GM19452 (cell line): ENCODE data around the gene MARCHF6.
"Not testable (repeated sequence)": the region's sequence is repeated elsewhere in the genome, so short reads cannot be mapped to it uniquely, and the experiment has no call there.

ENCODE experiments used
- ATAC-seq: cut with Tn5 transposase; IDR thresholded peaks from one replicate; pipeline ENCODE4 v1.9.1; 2021; ENCODE audit not compliant: unreplicated experiment

Gene MARCHF6

DNA sequence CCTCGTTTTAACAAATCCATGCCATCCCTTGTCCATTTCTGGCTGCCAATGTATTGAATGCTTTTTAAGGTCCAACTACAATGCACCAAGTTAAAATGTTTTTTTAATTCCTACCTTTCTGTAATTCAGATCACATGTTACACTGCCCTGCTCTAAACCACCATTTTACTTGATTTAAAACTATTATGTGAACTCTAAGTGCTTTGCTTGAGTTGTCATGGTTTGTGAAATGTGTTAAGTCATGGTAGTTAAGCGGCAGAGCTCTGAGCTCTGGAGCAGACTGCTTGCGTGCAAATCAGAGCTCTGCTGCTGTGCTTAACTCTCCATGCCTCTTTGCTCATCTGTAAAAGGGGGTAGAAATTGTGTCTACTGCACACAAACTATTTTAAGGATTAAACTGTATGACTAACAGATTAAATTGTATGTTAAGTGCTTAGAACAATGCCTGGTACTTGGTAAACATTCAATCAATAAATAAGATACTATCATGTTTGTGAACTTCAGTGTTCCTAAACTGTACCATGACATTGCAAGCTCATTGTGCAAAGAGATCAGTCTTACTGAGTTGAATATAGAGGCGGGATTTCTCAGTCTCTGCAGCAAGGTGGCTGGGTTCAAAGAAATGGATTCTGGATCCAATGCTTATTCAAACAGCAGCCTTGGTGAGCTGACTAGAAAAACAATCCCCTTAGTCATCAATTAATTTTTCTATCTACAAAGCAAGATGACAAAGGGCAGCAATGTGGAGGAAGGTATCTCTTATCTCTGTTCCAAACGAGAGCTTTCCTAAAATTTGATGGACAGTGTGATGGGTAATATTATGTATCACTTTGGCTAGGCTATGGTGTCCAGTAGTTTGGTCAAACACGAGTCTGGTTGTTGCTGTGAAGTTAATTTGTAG is 29.7 kb upstream of the MARCHF6 start:
- ATAC-seq: no peak

DNA sequence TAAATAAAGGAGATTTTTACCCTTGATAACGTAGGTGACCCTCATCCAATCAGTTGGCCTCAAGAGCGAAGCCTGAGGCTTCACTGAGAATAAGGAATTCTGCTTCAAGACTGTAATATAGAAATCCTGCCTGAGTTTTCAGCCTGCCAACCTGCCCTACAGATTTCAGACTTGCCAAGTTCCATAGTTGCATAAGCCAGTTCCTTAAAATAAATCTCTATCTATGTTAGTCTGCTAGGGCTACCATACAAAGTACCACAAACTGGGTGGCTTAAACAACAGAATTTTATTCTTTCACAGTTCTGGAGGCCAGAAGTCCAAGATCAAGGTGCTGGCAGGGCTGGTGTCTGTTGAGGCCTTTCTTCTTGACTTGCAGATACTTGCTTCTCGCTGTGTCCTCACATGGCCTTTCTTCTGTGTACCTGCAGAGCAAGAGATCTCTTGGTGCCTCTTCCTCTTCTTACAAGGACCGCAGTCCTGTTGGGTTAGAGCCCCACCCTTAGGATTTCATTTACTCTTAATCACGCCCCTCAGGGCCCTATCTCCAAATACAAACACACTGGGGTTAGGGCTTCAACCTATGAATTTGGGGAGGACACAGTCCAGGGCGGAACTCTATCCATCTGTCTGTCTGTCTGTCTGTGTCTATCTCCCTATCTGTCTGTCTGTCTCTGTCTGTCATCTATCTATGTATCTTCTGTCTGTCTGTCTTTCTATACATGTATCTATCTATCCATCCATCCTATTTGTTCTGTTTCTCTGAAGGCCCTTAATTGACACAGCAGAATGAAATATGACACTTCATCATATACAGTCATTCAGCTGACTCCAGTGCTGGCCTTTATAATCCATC is 28.8 kb upstream of the MARCHF6 start:
- ATAC-seq: no peak

DNA sequence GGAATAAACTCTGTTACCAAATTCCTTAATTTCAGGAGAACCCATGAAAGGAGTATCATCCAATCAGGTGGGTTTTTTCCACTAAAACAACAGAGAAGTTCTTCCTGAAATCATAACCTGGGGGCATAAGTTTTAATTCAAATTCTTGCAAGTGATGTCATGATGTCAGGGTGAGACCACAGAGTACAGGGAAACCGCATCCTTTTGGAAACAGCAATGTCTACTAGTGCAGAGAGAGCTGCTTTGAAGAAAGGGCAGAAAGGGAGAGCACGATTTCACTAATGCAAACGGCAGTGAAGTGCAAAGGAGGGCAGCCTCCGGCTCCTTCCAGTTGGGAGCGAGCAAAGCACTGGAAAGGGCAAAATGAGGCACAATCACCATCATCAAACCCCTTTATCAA is 25.2 kb upstream of the MARCHF6 start:
- ATAC-seq: no peak

DNA sequence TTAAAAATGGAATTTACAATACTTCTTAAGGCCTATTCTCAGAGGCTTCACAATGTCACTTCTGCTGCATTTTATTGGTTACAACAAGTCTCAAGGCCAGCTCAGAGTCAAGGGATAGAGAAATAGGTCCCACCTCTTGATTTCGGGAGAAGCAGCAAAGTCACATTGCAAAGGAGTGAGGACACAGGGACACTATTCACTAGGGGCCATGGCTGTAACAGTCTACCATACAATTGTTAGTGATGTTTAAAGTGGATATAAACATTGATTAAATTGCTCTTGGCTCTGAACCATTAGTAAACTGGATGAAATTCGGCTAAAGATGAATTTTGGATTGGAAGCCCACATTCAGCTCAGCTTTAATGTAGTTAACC is 24.1 kb upstream of the MARCHF6 start:
- ATAC-seq: no peak

DNA sequence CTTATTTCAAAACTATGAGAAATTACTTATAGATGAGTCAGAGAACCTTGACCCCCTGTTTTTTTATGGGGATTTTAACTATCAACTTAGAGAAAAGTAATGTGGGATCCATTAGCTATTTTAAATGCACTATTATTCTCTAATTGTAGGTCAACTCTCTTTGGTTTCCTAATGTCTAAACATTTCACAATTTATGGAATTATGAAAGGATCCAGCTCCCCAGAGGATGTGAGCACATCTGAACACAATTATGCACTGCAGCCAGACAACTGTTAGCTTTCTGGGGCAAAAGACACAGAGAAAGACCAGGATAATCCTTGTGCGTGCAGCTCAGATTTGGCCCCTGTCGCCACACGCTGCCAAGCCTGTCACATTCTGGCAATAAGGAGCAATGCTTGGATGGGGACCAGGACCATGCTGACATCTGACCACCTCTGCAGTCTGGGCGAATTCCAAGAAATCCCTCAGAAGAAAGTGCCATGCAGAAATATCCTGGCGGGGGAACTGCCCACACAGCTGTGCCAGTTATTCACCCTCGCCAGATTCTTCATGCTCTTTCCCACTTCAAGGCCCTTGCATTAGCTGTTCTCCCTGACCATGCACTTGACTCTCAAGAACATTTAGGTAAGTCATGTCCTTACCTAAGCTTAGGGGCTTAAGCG is 23.5 kb upstream of the MARCHF6 start:
- ATAC-seq: no peak

DNA sequence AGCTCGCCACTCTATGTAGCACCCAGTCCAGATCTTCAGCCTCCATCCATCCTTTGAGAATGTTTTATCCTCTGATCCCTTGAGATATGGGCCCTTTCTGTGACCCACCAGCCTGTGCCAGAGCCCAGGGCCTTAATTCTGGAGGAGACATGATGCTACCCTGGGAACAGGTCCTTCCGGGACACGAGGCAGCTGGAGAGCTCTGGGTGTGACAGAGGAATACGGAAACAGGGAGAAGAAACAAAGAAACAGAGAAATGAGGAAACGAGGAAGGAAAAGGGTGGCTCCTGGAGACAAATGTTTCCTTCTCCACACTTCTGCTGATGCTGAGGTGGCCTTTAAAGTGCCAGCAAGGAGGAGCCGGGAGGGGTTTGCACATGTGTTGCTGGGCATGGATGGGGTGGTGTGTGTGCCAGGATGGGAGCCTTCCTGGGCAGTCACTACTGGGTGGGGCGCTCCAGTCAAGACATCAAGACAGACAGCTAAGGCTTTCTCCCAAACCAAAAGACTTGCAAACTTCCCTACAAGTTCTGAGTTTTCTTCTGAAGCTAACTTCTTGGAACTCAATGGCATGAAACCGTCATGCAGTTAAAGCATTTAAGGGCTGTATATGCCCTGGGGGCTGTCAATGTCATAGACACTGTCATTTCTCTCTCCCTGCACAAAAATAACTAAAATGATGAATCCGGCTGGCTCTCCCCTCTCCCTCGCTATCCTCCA is 22.8 kb upstream of the MARCHF6 start:
- ATAC-seq: no peak

DNA sequence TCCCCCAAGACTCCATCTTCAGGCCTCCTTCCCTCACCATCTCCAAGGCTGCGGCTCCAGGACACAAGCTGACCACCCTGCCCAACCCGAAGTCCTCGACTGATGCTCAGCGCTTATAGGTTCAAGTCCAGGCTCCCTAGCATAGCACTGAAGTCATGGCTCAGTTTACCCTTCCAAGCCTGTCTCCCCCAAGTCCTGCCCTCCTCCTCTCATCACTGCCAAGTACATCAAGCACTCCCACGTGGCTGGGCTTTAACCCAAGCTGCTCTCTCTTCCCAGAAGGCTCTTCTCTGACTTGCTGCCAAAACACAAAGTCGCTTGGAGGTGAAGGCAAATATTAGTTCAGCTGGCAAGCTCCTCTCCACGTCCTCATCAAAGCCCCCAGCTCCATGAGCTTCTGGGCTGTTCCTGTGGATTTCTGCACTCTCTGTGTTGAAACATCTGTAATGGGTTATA is 22.1 kb upstream of the MARCHF6 start:
- ATAC-seq: no peak

DNA sequence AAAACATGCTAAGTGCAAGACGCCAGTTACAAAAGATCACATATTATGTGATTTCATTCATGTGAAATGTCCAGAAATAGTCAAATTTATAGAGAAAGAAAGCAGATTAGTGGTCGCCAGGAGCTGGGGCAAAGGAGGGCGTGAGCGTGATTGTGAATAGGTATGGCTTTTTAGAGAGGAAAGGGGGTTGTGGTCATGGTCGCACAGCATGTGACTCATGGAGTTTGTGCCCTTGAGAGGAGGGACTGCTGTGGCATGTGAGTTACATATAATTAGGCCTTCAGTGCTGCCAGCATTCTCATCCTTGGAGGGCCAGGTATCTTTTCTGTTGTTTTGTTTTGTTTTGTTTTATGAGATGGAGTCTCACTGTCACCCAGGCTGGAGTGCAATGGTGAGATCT is 21.2 kb upstream of the MARCHF6 start:
- no peak for ATAC-seq

DNA sequence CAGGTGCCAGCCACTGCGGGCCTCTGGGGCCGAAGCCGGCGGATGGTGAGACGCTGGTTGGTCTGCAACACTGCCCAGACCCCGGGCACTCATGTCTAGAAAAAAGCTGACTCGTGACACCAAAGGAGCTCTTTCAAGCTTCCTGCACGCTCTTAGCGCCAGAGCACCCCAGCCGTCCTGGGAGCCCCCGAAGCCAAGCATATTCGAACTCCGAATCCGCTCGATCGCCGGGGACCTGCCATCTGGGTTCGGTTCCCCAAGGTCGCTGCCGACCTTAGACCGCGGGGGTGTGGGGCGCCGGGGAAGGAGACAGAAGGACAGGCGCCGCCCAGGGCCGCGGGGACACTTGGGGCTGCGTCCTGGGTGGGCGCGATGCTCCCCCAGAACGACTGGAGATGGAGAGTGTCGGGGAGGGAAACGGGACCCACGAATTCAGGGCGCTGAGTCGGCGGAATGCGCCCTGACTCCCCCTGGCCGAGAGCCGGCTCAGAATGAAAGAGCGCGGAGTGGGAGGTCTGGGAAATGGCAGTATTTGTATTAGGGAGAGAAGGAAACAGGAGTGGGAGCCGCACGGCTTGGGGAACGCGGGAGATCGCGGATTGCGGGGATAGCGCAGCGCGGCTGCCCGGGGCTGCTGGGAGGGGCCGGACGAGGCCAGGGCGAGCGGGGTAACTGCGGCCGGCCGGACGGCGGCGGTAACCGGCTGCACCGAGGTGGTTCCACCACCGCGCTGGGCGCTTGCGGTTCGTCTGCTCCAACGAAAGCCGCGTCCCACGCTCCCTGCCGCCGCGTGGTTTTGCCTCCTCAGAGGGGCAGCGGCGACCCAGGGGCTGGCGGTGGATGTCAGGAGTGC is 20.1 kb upstream of the MARCHF6 start:
- peak; percentile 72 for ATAC-seq

DNA sequence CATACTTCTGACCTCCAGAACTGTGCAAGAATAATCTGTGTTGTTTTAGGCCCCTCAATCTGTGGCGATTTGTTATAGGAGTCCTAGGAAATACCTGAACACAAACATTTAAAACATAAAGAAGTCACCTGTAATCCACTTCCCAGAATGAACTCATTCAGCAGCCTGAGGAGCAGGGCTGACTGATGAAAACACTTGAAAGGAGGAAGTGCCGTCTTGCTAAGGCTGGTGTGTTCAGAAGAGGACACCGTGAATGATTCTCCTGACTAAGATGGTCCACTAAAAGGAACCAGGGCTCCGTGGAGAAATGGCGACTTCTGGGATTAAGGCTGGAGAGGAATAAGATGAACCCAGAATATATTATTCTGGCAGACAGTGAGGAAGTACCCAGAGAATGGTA is 18.7 kb upstream of the MARCHF6 start:
- no peak for ATAC-seq

DNA sequence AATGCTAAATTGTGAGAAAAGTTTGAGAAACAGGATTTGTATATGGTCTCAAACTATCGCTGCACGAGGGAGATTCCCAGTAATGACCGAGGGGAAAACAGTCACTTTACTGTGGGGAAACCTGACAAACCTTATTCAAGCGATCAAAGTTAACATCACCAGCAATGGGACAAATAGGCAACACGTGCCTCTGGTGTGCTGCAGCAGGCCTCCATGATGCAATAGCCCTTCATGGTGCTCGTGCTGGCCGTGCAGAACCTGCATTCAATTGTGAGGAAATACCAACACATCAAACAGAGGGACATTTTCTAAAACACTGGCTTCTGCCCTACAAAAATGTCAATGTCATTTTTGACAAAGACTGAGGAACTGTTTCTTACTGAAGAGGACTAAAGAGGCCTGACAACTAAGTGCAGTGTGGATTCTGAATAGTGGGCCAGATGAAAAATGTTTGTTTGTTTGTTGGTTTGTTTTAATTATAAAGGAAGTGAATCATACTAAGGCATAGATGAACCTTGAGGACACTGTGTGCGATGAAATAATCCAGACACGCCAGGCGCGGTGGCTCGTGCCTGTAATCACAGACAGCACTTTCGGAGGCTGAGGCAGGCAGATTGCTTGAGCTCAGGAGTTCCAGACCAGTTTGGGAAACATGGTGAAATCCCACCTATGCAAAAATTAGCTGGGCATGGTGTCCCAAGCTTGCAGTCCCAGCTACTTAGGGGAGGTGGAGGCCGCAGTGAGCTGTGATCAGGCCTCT is 17.6 kb upstream of the MARCHF6 start:
- ATAC-seq: no peak

DNA sequence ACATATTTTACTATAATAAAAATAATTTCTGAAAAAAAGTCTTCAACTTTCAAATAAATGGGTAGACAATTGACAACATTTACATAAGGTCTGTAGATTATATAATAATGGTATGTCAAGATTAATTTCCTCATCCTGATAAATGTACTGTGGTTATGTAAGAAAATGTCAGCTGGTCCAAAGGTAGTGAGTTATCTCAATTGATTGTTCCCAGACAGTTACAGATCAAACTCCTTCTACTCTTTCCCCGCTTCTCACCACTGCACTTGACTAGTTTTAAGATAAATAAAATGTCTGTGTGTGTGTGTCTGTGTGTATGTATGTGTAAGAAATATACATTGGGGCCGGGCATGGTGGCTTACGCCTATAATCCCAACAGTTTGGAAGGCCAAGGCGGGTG is 16.4 kb upstream of the MARCHF6 start:
- ATAC-seq: no peak

DNA sequence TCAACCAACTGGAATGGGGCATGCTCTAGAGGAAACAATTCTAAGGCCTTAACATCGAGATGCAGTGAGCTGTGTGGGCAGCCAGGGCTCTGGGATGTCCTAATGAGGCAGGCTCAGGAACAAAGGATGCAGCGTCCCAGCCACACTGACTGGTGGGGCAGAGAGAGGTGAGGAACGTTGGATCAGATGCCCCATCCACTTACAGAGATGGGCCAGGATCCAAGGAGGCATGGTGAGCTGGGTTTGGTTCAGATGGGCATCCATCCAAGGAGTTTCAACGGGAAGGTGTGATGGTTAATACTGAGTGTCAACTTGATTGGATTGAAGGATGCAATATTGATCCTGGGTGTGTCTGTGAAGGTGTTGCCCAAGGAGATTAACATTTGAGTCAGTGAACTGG is 15.5 kb upstream of the MARCHF6 start:
- no peak for ATAC-seq

DNA sequence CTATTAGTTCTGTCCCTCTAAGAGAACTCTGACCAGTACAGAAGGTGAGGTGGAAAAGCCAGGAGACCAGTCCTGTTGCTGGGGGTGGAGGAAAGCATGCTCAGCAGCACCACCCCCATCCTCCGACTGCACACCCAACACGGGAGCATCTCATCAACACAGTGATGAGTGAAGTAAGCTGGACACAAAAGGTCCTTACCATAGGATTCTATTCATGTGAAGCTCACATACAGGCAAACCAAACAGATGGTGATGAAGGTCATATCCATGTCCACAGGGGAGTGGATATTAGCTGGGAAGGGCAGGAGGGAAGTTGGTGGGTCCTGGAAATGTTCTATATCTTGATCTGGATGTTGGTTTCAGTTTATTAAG is 14.8 kb upstream of the MARCHF6 start:
- ATAC-seq: no peak

DNA sequence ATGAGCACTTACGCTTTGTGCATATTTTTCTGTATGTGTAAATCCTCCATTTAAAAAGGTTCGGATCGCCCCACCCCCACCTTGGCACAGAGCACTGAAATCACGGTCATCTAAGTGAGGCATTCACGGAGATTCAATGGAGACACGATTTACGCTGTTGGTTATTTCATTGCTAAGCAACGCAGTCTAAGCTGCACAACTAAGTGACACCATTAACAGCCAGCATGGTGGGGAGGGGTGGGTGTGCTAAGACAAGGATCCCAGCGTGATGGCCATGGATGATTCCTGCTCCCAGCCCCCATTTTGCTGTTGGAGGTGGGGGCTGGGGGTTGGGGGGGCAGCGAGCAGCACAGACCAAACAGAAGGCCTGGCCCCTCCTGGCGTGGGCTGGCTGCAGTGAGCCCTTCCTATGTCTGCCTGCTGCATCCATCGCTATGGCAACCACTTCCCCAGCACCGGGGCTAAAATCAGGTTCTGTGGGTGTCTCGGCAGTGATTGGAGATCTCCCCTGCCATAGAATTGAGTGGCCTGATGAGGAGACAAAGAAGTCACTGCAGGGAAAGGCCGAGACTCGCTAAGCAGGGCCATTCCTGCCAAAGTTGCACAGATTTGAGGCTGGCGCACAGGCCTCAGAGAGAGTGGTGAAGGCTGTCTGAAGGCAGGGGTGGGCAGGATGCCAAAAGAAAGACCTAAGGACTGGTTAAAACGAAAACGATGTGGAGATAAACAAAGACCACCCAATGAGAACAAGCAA is 14.3 kb upstream of the MARCHF6 start:
- no peak for ATAC-seq

DNA sequence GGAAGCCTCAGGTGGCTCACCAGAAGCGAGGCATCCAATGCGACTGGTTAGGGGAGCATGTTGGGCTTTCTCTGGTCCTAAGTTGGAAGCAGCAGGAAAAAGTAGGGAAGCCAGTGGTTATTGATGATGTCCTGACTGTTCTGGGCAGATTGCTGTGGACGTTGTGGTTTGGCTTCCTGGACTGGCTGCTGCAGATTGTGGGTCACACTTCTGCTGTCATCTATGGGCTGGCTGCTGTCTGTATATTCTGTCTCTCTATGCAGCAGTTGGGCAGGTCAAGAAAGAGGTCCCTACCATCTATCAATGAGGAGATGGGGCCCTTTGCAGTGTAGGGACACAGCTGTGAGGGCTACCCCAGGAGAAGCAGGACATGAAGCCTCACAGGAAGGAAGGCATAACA is 13.5 kb upstream of the MARCHF6 start:
- no peak for ATAC-seq

DNA sequence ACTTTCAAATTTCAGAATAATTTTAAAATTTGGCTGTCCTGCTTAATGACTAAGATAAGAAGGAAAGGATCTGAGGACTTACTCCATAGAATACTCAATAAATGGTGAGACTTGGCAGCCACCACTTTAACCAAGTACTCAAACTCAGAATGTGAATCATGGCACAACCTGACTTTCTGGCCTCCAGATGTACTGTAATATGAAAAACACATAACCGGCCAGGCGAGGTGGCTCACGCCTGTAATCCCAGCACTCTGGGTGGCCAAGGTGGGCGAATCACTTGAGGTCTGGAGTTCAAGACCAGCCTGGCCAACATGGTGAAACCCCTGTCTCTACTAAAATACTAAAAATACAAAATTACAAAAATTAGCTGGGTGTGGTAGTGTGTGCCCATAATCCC is 10.0 kb upstream of the MARCHF6 start:
- ATAC-seq: no peak

DNA sequence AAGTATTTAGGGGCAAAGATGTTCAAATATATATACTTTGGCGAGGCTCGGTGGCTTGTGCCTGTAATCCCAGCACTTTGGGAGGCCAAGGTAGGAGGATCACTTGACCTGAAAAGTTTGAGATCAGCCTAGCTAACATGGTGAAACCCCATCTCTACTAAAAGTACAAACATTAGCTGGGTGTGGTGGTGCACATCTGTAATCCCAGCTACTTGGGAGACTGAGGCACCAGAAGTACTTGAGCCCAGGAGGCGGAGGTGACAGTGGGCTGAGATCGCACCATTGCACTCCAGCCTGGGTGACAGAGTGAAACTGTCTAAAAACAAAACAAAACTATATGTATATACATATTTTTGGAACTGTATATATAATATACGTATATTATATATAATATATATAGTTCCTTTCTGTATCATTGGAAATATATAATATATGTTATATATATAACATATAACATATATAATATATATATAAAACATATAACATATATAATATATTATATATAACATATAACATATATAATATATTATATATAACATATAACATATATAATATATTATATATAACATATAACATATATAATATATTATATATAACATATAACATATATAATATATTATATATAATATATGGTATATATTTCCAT is 8.9 kb upstream of the MARCHF6 start:
- ATAC-seq: not testable (repeated sequence)
